Fibroblast of villous mesenchyme (primary cell): Measurements from ENCODE around the gene RNF130. TPM values are rescaled to one million over a fixed set of nuclear protein-coding genes. Genes with fewer than 3 reads are reported as not detected.

Source experiments
- DNase-seq: peaks from one replicate; pipeline ENCODE4 v3.0.0-alpha.2; 2010; ENCODE audit warnings: low read depth
- H3K4me3 ChIP-seq: 2 replicates; pipeline ENCODE4 v1.5.1; 2011; ENCODE audit warnings: low read depth, mild to moderate bottlenecking, low read length
- CTCF ChIP-seq: IDR thresholded peaks from 2 replicates; pipeline ENCODE4 v1.5.1; 2012; ENCODE audit warnings: low read depth, mild to moderate bottlenecking, low read length; ENCODE audit not compliant: insufficient read depth
- total RNA-seq: library from RNA; depleted of rRNA; stranded (reverse); fragments of >200 nt; gene quantifications from 2 replicates; pipeline ENCODE4 v1.2.3, GENCODE V29; 2012

Gene RNF130
- total RNA-seq, 1 donor: 12.1 TPM

GRCh38 chr5:180041301-180042274, 30.0 kb downstream of the RNF130 start:
- DNase-seq: no peak
- TF ChIP-seq CTCF: no peak
- no peak overlapping the region for H3K4me3 ChIP-seq

GRCh38 chr5:180040287-180041214, 31.0 kb downstream of the RNF130 start:
- TF ChIP-seq CTCF: no peak
- no peak for DNase-seq
- no peak overlapping the region for H3K4me3 ChIP-seq

- no peak for DNase-seq
- TF ChIP-seq CTCF: no peak
- H3K4me3 ChIP-seq: no peak overlapping the region
These were observed 36.2 kb downstream of the RNF130 start for GRCh38 chr5:180035206-180035931.

- no peak for TF ChIP-seq CTCF
- H3K4me3 ChIP-seq: no peak overlapping the region
- DNase-seq: peak; percentile 17
These were observed 37.0 kb downstream of the RNF130 start for GRCh38 chr5:180034564-180034963.

GRCh38 chr5:180027459-180028089, 44.0 kb downstream of the RNF130 start:
- no peak overlapping the region for H3K4me3 ChIP-seq
- no peak for TF ChIP-seq CTCF
- no peak for DNase-seq
